Measurements from ENCODE around the gene MTA1.

Gene MTA1

DNA sequence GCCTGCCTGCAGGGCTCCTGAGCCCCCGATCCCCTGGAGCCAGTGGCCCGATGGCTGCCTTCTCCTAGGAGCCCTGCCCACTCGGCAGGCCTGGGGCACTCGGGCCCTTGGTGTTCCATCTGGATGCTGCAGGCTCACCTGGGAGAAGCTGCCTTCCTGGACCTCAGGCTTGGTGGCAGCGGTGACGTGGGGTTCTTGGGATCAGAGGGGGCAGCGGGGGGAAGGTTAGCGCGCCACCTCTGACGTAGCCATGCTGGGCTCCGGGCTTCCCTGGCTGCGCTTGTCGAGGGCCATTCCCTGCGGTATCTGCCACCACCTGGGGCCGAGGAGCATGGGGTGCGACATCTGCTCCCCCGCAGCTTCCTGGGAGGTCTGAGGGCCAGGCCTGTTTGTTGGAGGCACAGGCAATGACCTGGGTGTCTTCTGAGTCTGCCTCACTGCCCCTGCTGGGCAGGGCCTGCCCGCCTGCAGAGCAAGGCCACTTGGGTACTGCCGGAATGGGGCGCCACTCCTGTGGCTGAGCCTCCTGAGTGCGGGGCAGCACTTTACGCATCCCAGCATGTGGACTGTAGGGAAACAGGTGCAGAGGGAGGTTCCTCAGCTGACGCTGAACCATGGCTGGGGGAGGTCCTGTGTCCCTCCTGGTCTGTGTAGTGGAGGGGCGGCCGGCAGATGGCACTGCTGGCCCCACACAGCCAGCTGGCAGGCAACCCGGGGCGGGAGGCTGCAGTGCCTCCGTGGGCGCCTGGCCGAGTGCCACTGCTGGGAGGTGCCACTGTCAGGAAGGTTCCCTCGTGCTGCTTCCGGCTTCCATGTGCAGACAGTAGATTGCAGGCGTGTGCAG lies 20.3 kb downstream of the MTA1 start:
- Histone ChIP-seq H3K4me3 (ENCODE audit: low read depth, low read length) (no peak overlapping the region), H3K36me3 (peaks cover 6% of the 10 kb centered on the region; the same call in 1 of the 2 replicates), H3K9me3 (ENCODE audit: severe bottlenecking) (no peaks in the 10 kb centered on the region), H3K27me3 (ENCODE audit: insufficient read depth, low read depth, severe bottlenecking) (no peaks in the 10 kb centered on the region), H3K27ac (no peak overlapping the region)
- peak; percentile 38; the same call in 1 of the 2 replicates for TF ChIP-seq CTCF (IDR thresholded peaks at IDR 0.05; ENCODE audit: low read depth, low read length)
- peak; percentile 38 for DNase-seq

DNA sequence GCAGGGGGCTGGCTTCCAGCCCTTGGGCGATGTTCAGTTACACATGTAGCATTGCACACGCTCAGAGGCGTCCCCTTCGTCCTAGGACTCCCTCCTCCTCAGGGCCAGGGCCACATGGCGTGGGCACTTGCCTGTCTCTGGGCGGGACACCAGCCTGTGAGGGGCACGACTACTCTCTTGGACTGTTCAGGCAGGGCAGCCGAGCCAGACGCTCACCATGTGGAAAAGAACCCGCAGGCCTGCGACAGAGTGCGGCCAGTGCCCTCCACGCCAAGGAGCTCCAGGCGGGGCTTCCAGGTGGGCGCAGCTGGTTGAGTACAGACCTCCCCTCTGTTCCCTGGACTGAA lies 20.9 kb downstream of the MTA1 start:
- H3K4me3 ChIP-seq (ENCODE audit: low read depth, low read length) = no peak overlapping the region
- no peaks in the 10 kb centered on the region for H3K9me3 ChIP-seq (ENCODE audit: severe bottlenecking)
- no peak for DNase-seq
- H3K27ac ChIP-seq = no peak overlapping the region
- H3K27me3 ChIP-seq (ENCODE audit: insufficient read depth, low read depth, severe bottlenecking) = no peaks in the 10 kb centered on the region
- peaks cover 4% of the 10 kb centered on the region; the same call in 1 of the 2 replicates for H3K36me3 ChIP-seq
- TF ChIP-seq CTCF (IDR thresholded peaks at IDR 0.05; ENCODE audit: low read depth, low read length) = no peak

DNA sequence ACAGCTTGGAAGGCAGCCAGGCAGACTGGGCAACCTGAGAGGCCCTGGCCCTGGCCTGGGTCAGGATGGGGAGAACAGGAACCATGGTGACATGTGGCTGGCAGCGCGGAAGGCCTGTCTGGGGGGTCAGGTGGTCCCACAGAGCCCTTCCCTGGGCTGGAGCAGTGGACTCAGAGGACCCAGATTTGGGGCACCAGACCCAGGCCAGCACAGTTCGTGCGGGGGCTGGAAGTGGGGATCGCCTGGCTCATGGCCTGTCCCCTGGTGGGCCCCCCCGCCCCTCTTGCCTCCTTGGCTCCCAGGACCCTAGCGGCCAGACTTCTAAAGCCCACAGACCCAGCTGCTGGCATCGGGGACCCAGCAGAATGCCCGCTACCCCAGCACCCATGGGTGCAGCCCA lies 21.4 kb downstream of the MTA1 start:
- Histone ChIP-seq H3K36me3 (peaks cover 6% of the 10 kb centered on the region; the same call in 1 of the 2 replicates), H3K27ac (no peak overlapping the region), H3K4me3 (ENCODE audit: low read depth, low read length) (no peak overlapping the region), H3K9me3 (ENCODE audit: severe bottlenecking) (no peaks in the 10 kb centered on the region), H3K27me3 (ENCODE audit: insufficient read depth, low read depth, severe bottlenecking) (no peaks in the 10 kb centered on the region)
- TF ChIP-seq CTCF (IDR thresholded peaks at IDR 0.05; ENCODE audit: low read depth, low read length) = no peak
- no peak for DNase-seq

DNA sequence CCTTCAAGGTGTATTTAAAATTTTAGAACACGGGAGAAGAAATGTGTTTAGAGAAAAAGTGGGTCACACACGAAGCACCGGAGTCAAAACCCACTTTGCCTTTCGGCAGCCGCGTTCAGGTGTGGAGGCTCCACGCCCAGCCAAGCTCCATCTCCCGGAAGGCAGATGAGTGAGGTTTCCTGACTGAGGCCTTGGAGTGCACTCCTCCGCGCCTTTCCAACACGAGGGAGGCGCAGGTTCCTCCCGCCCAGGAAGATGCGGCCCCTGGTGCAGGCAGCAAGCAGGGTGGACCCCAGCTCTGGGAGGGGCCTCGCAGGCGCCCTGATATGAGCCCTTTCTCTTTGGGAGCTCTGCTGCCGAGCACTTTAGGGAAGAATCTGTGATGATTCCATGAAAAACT lies 22.5 kb downstream of the MTA1 start:
- Histone ChIP-seq H3K27me3 (ENCODE audit: insufficient read depth, low read depth, severe bottlenecking) (no peaks in the 10 kb centered on the region), H3K9me3 (ENCODE audit: severe bottlenecking) (no peaks in the 10 kb centered on the region), H3K27ac (no peak overlapping the region), H3K36me3 (peaks cover 6% of the 10 kb centered on the region; the same call in 1 of the 2 replicates), H3K4me3 (ENCODE audit: low read depth, low read length) (no peak overlapping the region)
- no peak for DNase-seq
- TF ChIP-seq CTCF (IDR thresholded peaks at IDR 0.05; ENCODE audit: low read depth, low read length) = no peak

GRCh38 chr14:105442834-105443233 lies 23.2 kb downstream of the MTA1 start:
- no peaks in the 10 kb centered on the region for H3K27me3 ChIP-seq (ENCODE audit: insufficient read depth, low read depth, severe bottlenecking)
- DNase-seq = no peak
- H3K36me3 ChIP-seq = peaks cover 6% of the 10 kb centered on the region; the same call in 1 of the 2 replicates
- H3K27ac ChIP-seq = no peak overlapping the region
- H3K9me3 ChIP-seq (ENCODE audit: severe bottlenecking) = no peaks in the 10 kb centered on the region
- no peak for TF ChIP-seq CTCF (IDR thresholded peaks at IDR 0.05; ENCODE audit: low read depth, low read length)
- H3K4me3 ChIP-seq (ENCODE audit: low read depth, low read length) = no peak overlapping the region

Data from WERI-Rb-1 (cell line).